K562 (cell line): ENCODE results near the gene CNDP1. TPM values are rescaled to one million over a fixed set of nuclear protein-coding genes. Genes with fewer than 3 reads are reported as not detected.

Experiments
- HNRNPL ChIP-seq: fragments of 200-400 bp; formaldehyde crosslinking; IDR thresholded peaks from 2 replicates; pipeline ENCODE4 v1.6.1; 2017; ENCODE audit warnings: low read depth, mild to moderate bottlenecking, low read length
- L3MBTL2 ChIP-seq: fragments of 450-650 bp; IDR thresholded peaks from 2 replicates; pipeline ENCODE4 v1.6.1; 2016; ENCODE audit warnings: mild to moderate bottlenecking, moderate library complexity
- PKNOX1 ChIP-seq: fragments of 450-650 bp; IDR thresholded peaks from 2 replicates; pipeline ENCODE4 v1.6.1; 2016
- POLR2G ChIP-seq: fragments of 200-400 bp; formaldehyde crosslinking; IDR thresholded peaks from 2 replicates; pipeline ENCODE4 v1.6.1; 2017; ENCODE audit warnings: low read depth, mild to moderate bottlenecking, antibody characterized with exemption, low read length, moderate library complexity
- RBBP5 ChIP-seq: fragments of 200-600 bp; sonication (generic); IDR thresholded peaks from 2 replicates; pipeline ENCODE4 v1.6.1; 2012; ENCODE audit warnings: borderline replicate concordance, mild to moderate bottlenecking, low read length, control low read depth, inconsistent platforms; ENCODE audit not compliant: insufficient read depth, poor library complexity, severe bottlenecking
- RBFOX2 ChIP-seq: fragments of 200-400 bp; formaldehyde crosslinking; IDR thresholded peaks from 2 replicates; pipeline ENCODE4 v1.6.1; 2017; ENCODE audit warnings: low read depth, mild to moderate bottlenecking, low read length, moderate library complexity
- STAG1 ChIP-seq: sonication (generic); formaldehyde crosslinking; IDR thresholded peaks from 2 replicates; pipeline ENCODE4 v1.5.0; 2020; ENCODE audit warnings: missing genetic modification reagents, borderline replicate concordance
- TFAP4 ChIP-seq: sonication (generic); formaldehyde crosslinking; IDR thresholded peaks from 2 replicates; pipeline ENCODE4 v1.8.0; 2022; ENCODE audit warnings: missing genetic modification reagents, mild to moderate bottlenecking, moderate library complexity, borderline replicate concordance
- ZNF551 ChIP-seq: fragments of 250-450 bp; sonication (Bioruptor Pico); IDR thresholded peaks from 2 replicates; pipeline ENCODE4 v1.5.0; 2021; ENCODE audit warnings: mild to moderate bottlenecking, moderate library complexity
- polyA plus RNA-seq, 8 experiments: library from polyadenylated mRNA; depleted of rRNA in 4 of 8; stranded (reverse) in 5 of 8; unstranded in 3 of 8; fragments of >200 nt; fragmentation: Nextera tagmentation in 2 of 8; fragmentation: Illumina TruSeq in 1 of 8; extraction: Ambion mirVana in 2 of 8; extraction: Trizol in 1 of 8; gene quantifications; 2 replicates each; pipeline versions ENCODE4 v1.2.1 to v1.2.3, GENCODE V29; 2011 to 2014; ENCODE audit warnings: inconsistent platforms in 1 of 8, missing spikeins in 1 of 8
- total RNA-seq, 7 experiments: library from RNA; depleted of rRNA in 6 of 7; stranded (reverse); fragments of >200 nt in 6 of 7; fragmentation: Illumina TruSeq in 2 of 7; extraction: Trizol in 2 of 7; gene quantifications; 2 replicates each; pipeline versions ENCODE4 v1.2.1 to v1.2.3, GENCODE V29; 2011 to 2021; ENCODE audit warnings: low replicate concordance in 1 of 7
- TF ChIP-seq, protein P1 (sequence below), 3 experiments: IDR thresholded peaks in 2 of 3; conservative IDR thresholded peaks in 1 of 3; 2 replicates each; pipeline ENCODE4 v1.5.1; 2011 to 2012; ENCODE audit warnings: low read length in 3 of 3, mild to moderate bottlenecking in 3 of 3, control low read depth in 2 of 3, improper control_type of control experiment in 1 of 3, inconsistent platforms in 1 of 3, low read depth in 1 of 3, mixed read lengths in 1 of 3, moderate library complexity in 1 of 3; ENCODE audit not compliant: insufficient read depth in 2 of 3
- TF ChIP-seq, protein P2 (sequence below): fragments of 450-650 bp; IDR thresholded peaks from 2 replicates; pipeline ENCODE4 v1.6.1; 2016; ENCODE audit warnings: mild to moderate bottlenecking, moderate library complexity

Gene CNDP1
- total and polyA plus RNA-seq, 9 of the 15 experiments (the other 6 are each of a cell fraction or from before 2014, with no cell fraction given): not detected

DNA sequence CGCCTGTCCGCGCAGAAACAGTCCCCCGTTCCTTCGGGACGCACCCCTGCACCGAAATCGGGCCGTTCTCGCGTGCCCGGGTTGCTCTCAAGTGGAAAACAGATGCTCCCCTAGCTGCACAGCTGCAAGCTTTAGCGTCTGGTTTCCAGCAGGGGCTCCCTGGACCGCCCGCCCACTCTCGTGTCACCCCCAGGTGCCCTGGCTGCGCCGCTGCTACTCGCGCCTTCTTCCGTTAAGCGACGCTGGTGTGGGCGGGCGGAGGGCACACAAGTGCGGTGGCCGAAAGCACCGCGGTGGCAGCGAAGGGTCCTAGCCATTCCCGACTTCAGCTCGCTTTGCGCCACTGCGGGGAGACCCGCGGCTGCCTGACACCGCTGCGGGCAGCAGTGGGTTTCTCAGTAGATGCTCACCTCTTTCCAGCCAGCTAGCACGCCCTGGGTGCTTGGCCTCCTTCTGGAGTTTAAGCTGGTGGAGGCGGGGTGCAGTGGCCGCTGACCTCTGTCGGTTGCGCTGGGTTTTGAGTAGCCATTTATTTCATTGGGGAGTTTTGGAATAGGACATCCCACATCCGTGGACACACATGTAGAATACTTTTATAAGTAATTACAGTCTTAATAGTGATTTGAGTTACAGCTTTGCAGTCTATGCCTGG lies 64.2 kb downstream of the CNDP1 start (continued):
- TF ChIP-seq ZNF551 (CRISPR knock-in tag) (no peak), RBBP5 (peak; percentile 9), RBFOX2 (peak; percentile 63), L3MBTL2 (peak; percentile 70), STAG1 (no peak), POLR2G (peak; percentile 61; the same call in 1 of the 2 replicates), TFAP4 (CRISPR knock-in tag) (peak; percentile 38; the same call in 1 of the 2 replicates), HNRNPL (peak; percentile 49; the same call in 1 of the 2 replicates), PKNOX1 (no peak)
- TF ChIP-seq, protein P1, sequence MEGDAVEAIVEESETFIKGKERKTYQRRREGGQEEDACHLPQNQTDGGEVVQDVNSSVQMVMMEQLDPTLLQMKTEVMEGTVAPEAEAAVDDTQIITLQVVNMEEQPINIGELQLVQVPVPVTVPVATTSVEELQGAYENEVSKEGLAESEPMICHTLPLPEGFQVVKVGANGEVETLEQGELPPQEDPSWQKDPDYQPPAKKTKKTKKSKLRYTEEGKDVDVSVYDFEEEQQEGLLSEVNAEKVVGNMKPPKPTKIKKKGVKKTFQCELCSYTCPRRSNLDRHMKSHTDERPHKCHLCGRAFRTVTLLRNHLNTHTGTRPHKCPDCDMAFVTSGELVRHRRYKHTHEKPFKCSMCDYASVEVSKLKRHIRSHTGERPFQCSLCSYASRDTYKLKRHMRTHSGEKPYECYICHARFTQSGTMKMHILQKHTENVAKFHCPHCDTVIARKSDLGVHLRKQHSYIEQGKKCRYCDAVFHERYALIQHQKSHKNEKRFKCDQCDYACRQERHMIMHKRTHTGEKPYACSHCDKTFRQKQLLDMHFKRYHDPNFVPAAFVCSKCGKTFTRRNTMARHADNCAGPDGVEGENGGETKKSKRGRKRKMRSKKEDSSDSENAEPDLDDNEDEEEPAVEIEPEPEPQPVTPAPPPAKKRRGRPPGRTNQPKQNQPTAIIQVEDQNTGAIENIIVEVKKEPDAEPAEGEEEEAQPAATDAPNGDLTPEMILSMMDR (IDR thresholded peaks at IDR 0.05 in 2 of 3, conservative IDR thresholded peaks at IDR 0.05 in 1 of 3; ENCODE audit: insufficient read depth in 2 of 3, low read depth in 1 of 3, low read length in 3 of 3): peak in 2 of 3 experiments; percentile 14 to 27; a peak in 1 of 6 replicates
- TF ChIP-seq, protein P2, sequence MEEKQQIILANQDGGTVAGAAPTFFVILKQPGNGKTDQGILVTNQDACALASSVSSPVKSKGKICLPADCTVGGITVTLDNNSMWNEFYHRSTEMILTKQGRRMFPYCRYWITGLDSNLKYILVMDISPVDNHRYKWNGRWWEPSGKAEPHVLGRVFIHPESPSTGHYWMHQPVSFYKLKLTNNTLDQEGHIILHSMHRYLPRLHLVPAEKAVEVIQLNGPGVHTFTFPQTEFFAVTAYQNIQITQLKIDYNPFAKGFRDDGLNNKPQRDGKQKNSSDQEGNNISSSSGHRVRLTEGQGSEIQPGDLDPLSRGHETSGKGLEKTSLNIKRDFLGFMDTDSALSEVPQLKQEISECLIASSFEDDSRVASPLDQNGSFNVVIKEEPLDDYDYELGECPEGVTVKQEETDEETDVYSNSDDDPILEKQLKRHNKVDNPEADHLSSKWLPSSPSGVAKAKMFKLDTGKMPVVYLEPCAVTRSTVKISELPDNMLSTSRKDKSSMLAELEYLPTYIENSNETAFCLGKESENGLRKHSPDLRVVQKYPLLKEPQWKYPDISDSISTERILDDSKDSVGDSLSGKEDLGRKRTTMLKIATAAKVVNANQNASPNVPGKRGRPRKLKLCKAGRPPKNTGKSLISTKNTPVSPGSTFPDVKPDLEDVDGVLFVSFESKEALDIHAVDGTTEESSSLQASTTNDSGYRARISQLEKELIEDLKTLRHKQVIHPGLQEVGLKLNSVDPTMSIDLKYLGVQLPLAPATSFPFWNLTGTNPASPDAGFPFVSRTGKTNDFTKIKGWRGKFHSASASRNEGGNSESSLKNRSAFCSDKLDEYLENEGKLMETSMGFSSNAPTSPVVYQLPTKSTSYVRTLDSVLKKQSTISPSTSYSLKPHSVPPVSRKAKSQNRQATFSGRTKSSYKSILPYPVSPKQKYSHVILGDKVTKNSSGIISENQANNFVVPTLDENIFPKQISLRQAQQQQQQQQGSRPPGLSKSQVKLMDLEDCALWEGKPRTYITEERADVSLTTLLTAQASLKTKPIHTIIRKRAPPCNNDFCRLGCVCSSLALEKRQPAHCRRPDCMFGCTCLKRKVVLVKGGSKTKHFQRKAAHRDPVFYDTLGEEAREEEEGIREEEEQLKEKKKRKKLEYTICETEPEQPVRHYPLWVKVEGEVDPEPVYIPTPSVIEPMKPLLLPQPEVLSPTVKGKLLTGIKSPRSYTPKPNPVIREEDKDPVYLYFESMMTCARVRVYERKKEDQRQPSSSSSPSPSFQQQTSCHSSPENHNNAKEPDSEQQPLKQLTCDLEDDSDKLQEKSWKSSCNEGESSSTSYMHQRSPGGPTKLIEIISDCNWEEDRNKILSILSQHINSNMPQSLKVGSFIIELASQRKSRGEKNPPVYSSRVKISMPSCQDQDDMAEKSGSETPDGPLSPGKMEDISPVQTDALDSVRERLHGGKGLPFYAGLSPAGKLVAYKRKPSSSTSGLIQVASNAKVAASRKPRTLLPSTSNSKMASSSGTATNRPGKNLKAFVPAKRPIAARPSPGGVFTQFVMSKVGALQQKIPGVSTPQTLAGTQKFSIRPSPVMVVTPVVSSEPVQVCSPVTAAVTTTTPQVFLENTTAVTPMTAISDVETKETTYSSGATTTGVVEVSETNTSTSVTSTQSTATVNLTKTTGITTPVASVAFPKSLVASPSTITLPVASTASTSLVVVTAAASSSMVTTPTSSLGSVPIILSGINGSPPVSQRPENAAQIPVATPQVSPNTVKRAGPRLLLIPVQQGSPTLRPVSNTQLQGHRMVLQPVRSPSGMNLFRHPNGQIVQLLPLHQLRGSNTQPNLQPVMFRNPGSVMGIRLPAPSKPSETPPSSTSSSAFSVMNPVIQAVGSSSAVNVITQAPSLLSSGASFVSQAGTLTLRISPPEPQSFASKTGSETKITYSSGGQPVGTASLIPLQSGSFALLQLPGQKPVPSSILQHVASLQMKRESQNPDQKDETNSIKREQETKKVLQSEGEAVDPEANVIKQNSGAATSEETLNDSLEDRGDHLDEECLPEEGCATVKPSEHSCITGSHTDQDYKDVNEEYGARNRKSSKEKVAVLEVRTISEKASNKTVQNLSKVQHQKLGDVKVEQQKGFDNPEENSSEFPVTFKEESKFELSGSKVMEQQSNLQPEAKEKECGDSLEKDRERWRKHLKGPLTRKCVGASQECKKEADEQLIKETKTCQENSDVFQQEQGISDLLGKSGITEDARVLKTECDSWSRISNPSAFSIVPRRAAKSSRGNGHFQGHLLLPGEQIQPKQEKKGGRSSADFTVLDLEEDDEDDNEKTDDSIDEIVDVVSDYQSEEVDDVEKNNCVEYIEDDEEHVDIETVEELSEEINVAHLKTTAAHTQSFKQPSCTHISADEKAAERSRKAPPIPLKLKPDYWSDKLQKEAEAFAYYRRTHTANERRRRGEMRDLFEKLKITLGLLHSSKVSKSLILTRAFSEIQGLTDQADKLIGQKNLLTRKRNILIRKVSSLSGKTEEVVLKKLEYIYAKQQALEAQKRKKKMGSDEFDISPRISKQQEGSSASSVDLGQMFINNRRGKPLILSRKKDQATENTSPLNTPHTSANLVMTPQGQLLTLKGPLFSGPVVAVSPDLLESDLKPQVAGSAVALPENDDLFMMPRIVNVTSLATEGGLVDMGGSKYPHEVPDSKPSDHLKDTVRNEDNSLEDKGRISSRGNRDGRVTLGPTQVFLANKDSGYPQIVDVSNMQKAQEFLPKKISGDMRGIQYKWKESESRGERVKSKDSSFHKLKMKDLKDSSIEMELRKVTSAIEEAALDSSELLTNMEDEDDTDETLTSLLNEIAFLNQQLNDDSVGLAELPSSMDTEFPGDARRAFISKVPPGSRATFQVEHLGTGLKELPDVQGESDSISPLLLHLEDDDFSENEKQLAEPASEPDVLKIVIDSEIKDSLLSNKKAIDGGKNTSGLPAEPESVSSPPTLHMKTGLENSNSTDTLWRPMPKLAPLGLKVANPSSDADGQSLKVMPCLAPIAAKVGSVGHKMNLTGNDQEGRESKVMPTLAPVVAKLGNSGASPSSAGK: peak; percentile 55
